RPMI7951 (cell line): ENCODE data around the gene ERBIN. TPM values are rescaled to one million over a fixed set of nuclear protein-coding genes. Genes with fewer than 3 reads are reported as not detected.
"Not testable (repeated sequence)": the region's sequence is repeated elsewhere in the genome, so short reads cannot be mapped to it uniquely, and the experiment has no call there.

Experiments used
- DNase-seq: peaks from one replicate; pipeline ENCODE4 v3.0.0-alpha.2; 2012; ENCODE audit warnings: low read depth
- total RNA-seq: library from RNA; depleted of rRNA; stranded (reverse); fragments of >200 nt; shearing (Covaris generic); gene quantifications from 2 replicates; pipeline ENCODE4 v1.2.3, GENCODE V29; 2014

ERBIN gene
- total RNA-seq, 1 experiment from 2014 or later, result 46.0 TPM

DNA sequence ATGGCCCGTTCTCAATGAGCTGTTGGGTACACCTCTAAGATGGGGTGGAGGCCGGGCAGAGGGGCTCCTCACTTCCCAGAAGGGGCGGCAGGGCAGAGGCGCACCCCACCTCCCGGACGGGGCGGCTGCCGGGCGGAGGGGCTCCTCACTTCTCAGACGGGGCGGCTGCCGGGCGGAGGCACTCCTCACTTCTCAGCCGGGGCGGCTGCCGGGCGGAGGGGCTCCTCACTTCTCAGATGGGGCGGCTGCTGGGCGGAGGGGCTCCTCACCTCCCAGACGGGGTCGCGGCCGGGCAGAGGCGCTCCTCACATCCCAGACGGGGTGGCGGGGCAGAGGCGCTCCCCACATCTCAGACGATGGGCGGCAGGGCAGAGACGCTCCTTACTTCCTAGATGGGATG, 31.3 kb downstream of the ERBIN start:
- DNase-seq, result not testable (repeated sequence)

GRCh38 chr5:65961633-65962032, 35.3 kb downstream of the ERBIN start:
- peak; percentile 43 for DNase-seq

- no peak for DNase-seq
Observed at GRCh38 chr5:65967288-65968066, 41.1 kb downstream of the ERBIN start.

GRCh38 chr5:65969539-65970393, 43.4 kb downstream of the ERBIN start:
- DNase-seq, result no peak

GRCh38 chr5:65970481-65971367, 44.3 kb downstream of the ERBIN start:
- no peak for DNase-seq

DNA sequence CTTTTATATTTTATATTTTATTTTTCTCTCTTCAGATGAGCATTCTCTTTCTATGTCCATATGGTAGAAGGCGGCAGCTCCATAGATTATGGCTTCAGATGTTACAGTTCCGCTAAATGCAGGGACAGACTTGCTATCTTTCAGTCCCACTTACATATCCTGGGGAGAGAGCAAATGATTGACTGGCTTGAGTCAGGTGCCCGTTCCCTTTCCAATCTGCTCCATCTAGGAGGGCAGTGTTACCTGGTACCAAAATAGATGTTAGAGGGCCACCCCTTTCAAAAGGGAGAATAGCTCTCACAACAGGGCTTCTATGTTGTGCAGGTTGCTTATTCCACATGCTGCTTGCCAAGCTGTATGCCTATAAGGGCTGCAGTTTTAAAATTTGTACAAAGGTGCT, 45.3 kb downstream of the ERBIN start:
- no peak for DNase-seq

DNA sequence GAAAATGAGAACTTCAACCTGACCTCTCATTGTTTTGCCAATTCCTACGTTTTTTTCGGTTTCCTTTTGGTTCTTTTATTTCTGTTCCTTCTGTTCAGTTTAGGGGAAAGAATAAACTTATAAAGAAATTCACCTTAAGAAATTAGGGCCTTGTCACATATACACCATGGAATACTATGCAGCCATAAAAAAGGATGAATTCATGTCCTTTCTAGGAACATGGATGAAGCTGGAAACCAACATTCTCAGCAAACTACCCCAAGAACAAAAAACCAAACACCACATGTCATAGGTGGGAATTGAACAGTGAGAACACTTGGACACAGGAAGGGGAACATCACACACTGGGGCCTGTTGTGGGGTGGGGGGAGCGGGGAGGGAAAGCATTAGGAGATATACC, 46.5 kb downstream of the ERBIN start:
- not testable (repeated sequence) for DNase-seq

- no peak for DNase-seq
Observed at GRCh38 chr5:65978251-65978650, 51.9 kb downstream of the ERBIN start.

DNA sequence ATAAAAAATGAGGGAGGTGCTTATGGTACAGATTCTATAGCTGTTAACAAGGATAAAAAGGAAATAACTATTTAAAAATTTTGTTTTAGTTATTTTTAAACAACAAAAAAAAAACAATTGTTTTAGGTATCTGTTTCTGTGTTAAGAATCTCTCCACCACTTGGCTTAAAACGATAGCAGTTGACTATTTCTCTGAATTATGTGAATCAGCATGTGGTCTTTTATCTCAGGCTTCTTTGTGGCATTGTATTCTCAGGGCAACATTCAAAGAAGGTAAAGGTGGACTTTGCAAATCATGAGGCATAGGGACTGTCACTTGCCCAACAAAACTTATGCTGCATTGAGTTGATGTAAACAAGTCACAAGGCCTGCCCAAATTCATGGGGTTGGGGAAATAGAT, 55.2 kb downstream of the ERBIN start:
- DNase-seq, result no peak

GRCh38 chr5:65981969-65982619, 55.7 kb downstream of the ERBIN start:
- no peak for DNase-seq

GRCh38 chr5:65982635-65983034, 56.3 kb downstream of the ERBIN start:
- no peak for DNase-seq

DNA sequence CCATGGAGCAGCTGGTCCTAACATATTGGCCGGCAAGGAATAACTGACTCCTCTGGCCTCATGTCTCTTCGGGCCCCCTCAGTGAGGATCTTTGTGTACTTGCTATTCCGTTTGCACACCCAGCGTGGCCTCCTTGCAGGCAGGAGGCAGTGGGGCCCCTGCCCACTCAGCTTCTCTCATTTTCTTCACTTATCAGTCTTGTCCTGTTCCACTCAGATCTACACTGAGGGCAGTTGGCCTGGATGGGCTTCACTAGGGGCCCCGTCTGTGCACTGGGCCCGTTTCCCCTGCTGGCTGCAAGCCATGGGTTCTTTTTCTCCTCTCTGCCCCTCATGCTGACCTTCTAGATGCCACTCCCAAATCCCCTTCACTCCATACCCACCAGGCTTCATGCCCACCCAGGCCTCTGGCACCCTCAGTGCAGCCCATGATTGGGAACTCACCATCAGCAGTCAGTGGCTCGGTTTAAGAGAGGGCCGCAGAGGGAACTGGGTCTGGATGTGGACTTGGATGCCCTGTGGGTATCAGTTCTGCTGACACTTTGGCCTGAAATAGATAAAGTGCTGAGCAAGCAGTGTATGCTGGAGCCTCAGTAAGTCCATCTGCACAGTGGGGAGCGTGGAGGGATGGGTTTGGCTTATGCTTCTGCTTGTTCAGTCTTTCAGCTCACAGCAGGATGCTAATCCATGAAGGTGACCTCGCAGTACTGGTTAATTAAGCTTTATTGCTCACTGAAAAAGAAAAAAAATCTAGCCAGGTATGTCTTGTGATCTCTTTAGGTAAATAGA, 57.9 kb downstream of the ERBIN start:
- no peak for DNase-seq

DNA sequence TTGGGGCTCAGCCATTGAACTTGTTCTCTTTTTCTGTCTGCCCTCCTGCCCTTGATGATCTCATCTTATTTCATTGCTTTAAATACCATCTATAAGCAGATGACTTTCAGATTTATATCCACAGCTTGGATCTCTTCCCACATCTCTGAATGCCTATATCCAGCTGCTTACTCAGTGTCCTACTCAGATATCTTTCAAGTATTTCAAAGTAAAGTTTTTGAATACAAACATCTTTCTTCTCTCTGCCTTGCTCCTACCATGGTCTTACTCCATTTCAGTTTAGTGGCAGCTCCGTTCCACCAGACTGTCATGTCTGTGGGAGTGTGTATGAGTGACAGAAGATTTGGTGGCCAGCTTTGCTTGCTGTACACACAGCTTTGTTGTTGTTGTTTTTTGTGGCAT, 59.7 kb downstream of the ERBIN start:
- peak; percentile 17 for DNase-seq

DNA sequence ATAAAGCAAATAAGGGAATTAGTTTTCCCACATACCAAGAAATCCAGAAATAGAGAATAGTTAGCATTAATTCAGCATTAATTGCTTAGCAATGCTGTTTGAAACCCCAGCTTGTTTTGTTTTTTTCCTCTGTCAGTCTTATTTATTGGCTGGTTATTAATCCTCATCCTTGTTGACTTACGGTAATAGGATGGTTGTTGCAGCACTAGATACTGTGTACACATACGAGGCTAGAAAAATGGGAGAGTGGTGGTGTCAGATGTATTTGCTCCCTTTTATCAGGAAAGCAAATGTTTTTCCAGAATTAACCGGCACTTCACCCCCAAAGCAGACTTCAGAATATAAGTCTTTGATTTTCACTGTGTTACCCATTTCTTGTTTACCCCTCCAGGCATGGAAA, 60.4 kb downstream of the ERBIN start:
- DNase-seq, result no peak

DNA sequence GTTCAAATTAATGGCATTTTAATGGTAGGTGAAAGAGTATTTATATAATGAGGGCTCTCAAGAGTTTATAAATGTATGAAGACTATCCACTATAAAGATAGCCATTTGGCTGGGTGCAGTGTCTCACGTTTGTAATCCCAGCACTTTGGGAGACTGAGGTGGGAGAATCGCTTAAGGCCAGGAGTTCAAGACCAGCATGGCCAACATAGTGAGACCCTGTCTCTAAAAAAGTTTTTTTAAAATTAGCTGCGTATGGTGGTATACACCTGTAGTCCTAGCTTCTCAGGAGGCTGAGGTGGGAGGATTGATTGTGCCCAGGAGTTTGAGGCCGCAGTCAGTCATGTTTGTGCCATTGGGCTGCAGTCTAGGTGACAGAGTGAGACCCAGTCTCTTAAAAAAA, 61.6 kb downstream of the ERBIN start:
- no peak for DNase-seq

DNA sequence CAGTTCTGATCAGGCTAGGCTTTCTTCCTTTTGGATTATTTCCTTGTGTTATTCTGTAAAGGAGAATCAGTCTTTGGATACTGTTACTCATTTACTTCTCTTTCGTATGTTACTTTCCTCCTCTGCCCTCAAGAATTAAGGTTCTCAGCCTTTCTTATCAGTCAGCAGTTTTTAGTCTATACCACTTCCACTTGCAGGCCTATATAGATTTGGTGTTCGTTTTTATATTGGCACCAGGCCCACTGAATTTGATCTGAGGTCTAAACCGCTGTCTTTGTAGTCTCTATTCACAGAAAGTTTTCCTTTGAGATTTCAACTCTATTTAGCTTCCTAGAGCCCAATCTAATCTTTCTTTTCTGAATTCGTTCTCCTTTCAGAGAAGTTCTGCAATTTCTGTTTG, 62.8 kb downstream of the ERBIN start:
- DNase-seq, result no peak

DNA sequence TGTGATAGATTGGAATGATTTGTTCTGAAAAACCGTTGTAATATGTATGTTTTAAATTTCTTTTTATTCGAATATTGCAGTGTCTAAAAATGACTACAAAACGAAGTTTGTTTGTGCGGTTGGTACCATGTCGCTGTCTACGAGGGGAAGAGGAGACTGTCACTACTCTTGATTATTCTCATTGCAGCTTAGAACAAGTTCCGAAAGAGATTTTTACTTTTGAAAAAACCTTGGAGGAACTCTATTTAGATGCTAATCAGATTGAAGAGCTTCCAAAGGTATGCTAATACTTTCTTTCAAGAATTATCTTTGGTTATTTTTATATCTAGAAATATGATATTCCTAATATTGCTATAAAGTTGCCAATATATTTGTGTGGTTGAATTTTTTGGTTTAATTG, 66.3 kb downstream of the ERBIN start:
- no peak for DNase-seq

- no peak for DNase-seq
Observed at GRCh38 chr5:65994117-65994786, 67.9 kb downstream of the ERBIN start.

DNA sequence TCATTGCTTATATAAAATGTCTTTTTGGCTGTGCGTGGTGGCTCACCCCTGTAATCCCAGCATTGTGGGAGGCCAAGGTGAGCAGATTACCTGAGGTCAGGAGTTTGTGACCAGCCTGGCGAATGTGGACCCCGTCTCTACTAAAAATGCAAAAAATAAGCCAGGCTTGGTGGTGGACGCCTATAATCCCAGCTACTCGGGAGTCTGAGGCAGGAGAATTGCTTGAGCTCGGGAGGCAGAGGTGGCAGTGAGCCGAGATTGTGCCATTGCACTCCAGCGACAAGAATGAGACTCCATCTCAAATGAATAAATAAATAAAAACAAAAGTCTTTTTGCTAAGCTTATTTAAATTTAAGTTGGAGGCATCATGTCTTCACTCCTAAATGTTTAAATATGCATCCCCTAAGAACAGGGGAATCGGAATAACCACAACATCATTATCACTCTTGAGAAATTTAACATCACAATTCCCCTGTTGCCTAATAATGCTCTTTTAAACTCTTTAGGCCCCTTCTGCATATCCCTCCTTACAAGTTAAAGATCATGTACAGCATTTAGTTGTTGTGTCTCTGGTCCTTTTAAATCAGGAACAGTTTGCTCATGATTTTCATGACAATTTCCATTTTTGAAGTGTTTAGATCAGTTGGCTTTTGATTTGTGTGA, 72.8 kb downstream of the ERBIN start:
- DNase-seq, result no peak

DNA sequence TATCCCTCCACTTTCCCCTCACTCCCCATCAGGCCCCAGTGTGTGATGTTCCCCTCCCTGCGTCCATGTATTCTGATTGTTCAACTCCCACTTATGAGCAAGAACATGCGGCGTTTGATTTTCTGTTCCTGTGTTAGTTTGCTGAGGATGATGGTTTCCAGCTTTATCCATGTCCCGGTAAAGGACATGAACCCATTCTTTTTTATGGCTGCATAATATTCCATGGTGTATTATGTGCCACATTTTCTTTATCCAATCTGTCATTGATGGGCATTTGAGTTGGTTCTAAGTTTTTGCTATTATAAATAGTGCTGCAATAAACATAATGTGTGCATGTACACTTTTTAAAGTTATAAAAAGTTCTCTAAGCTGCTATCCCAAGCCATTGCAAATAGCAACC, 75.6 kb downstream of the ERBIN start:
- no peak for DNase-seq
